HFFc6 (cell line): ENCODE results near the gene KRT7. TPM values are rescaled to one million over a fixed set of nuclear protein-coding genes. Genes with fewer than 3 reads are reported as not detected.

Source experiments
- DNase-seq: peaks from one replicate; pipeline ENCODE4 v3.0.0-alpha.2; 2018
- H3K27ac Mint-ChIP-seq: 2 replicates; pipeline ENCODE4 v1.8.0; 2020; ENCODE audit warnings: mild to moderate bottlenecking, mixed read lengths
- H3K27me3 Mint-ChIP-seq: 2 replicates; pipeline ENCODE4 v1.8.0; 2021; ENCODE audit warnings: mild to moderate bottlenecking, moderate library complexity, mixed read lengths; ENCODE audit not compliant: insufficient read depth
- H3K36me3 Mint-ChIP-seq: 2 replicates; pipeline ENCODE4 v1.8.0; 2021; ENCODE audit warnings: low read depth, mixed read lengths
- H3K4me1 Mint-ChIP-seq: 2 replicates; pipeline ENCODE4 v1.8.0; 2020; ENCODE audit warnings: low read depth, mixed read lengths
- H3K4me3 Mint-ChIP-seq: 2 replicates; pipeline ENCODE4 v1.8.0; 2020; ENCODE audit warnings: mild to moderate bottlenecking, moderate library complexity, mixed read lengths
- H3K9me3 Mint-ChIP-seq: 2 replicates; pipeline ENCODE4 v1.8.0; 2020; ENCODE audit warnings: mild to moderate bottlenecking, mixed read lengths
- CTCF ChIP-seq: fragments of 200-600 bp; sonication (generic); IDR thresholded peaks from 2 replicates; pipeline ENCODE4 v1.5.0; 2021; ENCODE audit warnings: antibody characterized with exemption, mild to moderate bottlenecking
- total RNA-seq, 6 experiments: library from RNA; stranded (reverse); fragmentation: NEBNext Ultra II Directional; extraction: Animal tissue kit (Norgen Biotek cat#: 25700); gene quantifications; 2 replicates in 1 of 6; 3 replicates in 5 of 6; pipeline ENCODE4 v1.2.3, GENCODE V29; 2021

KRT7 gene
- total RNA-seq, 6 experiments from 2014 or later = 62.7 to 379 (median 67.5) TPM

- no peak overlapping the region for H3K4me3 Mint-ChIP-seq
- DNase-seq = no peak
These were observed 35.4 kb upstream of the KRT7 start for GRCh38 chr12:52197371-52198231.

GRCh38 chr12:52198454-52199215, 34.4 kb upstream of the KRT7 start:
- no peak for DNase-seq
- H3K27me3 Mint-ChIP-seq = no peaks in the 10 kb centered on the region; the same call in none of the 2 replicates
- no peak for TF ChIP-seq CTCF
- no peak overlapping the region for H3K4me3 Mint-ChIP-seq
- peaks cover 65% of the 10 kb centered on the region for H3K4me1 Mint-ChIP-seq
- H3K36me3 Mint-ChIP-seq = no peaks in the 10 kb centered on the region
- H3K9me3 Mint-ChIP-seq = no peaks in the 10 kb centered on the region
- H3K27ac Mint-ChIP-seq = no peak overlapping the region

More at GRCh38 chr12:52197371-52198231, 35.4 kb upstream of the KRT7 start:
- TF ChIP-seq CTCF = no peak
- Mint-ChIP-seq H3K27me3 (no peaks in the 10 kb centered on the region; the same call in 1 of the 2 replicates), H3K36me3 (no peaks in the 10 kb centered on the region), H3K9me3 (no peaks in the 10 kb centered on the region), H3K27ac (no peak overlapping the region), H3K4me1 (peaks cover 65% of the 10 kb centered on the region)

GRCh38 chr12:52199294-52199919, 33.6 kb upstream of the KRT7 start:
- DNase-seq = no peak
- Mint-ChIP-seq H3K4me3 (no peak overlapping the region), H3K4me1 (peaks cover 65% of the 10 kb centered on the region), H3K27ac (no peak overlapping the region), H3K9me3 (no peaks in the 10 kb centered on the region), H3K36me3 (no peaks in the 10 kb centered on the region), H3K27me3 (no peaks in the 10 kb centered on the region; the same call in none of the 2 replicates)
- TF ChIP-seq CTCF = no peak

- no peak for DNase-seq
- no peaks in the 10 kb centered on the region for H3K9me3 Mint-ChIP-seq
- H3K27ac Mint-ChIP-seq = peak overlapping the region; percentile 43; the same call in 1 of the 2 replicates
- H3K36me3 Mint-ChIP-seq = no peaks in the 10 kb centered on the region
- no peak for TF ChIP-seq CTCF
- H3K4me3 Mint-ChIP-seq = no peak overlapping the region
- H3K27me3 Mint-ChIP-seq = no peaks in the 10 kb centered on the region; the same call in none of the 2 replicates
- peaks cover 65% of the 10 kb centered on the region for H3K4me1 Mint-ChIP-seq
These were observed 32.8 kb upstream of the KRT7 start for GRCh38 chr12:52200086-52200780.
